HUES48 (cell line): ENCODE measurements around the gene NEUROD2.

Source experiments
- H3K27ac ChIP-seq: one replicate; pipeline ENCODE4 v1.7.0; 2013; ENCODE audit warnings: low read depth, low read length, inconsistent platforms
- H3K27me3 ChIP-seq: 2 replicates; pipeline ENCODE4 v1.6.1; 2013; ENCODE audit warnings: mild to moderate bottlenecking, low read length; ENCODE audit not compliant: control insufficient read depth, insufficient read depth
- H3K36me3 ChIP-seq: 2 replicates; pipeline ENCODE4 v1.6.1; 2013; ENCODE audit warnings: low read length; ENCODE audit not compliant: control insufficient read depth, insufficient read depth
- H3K4me1 ChIP-seq: 2 replicates; pipeline ENCODE4 v1.6.1; 2013; ENCODE audit warnings: mild to moderate bottlenecking, low read length; ENCODE audit not compliant: control insufficient read depth, insufficient read depth
- H3K4me3 ChIP-seq: 2 replicates; pipeline ENCODE4 v1.5.1; 2013; ENCODE audit warnings: mild to moderate bottlenecking, low read depth, low read length
- H3K9ac ChIP-seq: 2 replicates; pipeline ENCODE4 v1.6.1; 2013; ENCODE audit warnings: mild to moderate bottlenecking, low read depth, low read length, moderate library complexity
- H3K9me3 ChIP-seq: 2 replicates; pipeline ENCODE4 v1.6.1; 2013; ENCODE audit warnings: low read length; ENCODE audit not compliant: control insufficient read depth, insufficient read depth

NEUROD2 gene

GRCh38 chr17:39642291-39643074 lies 34.8 kb upstream of the NEUROD2 start:
- Histone ChIP-seq H3K4me3 (no peak overlapping the region), H3K9me3 (no peaks in the 10 kb centered on the region), H3K4me1 (peaks cover 30% of the 10 kb centered on the region), H3K9ac (no peak overlapping the region), H3K36me3 (no peaks in the 10 kb centered on the region), H3K27me3 (no peaks in the 10 kb centered on the region), H3K27ac (no peak overlapping the region)

- Histone ChIP-seq H3K27ac (no peak overlapping the region), H3K9me3 (no peaks in the 10 kb centered on the region), H3K4me1 (peaks cover 30% of the 10 kb centered on the region), H3K4me3 (no peak overlapping the region), H3K36me3 (no peaks in the 10 kb centered on the region), H3K9ac (no peak overlapping the region), H3K27me3 (no peaks in the 10 kb centered on the region)
Measured at GRCh38 chr17:39641883-39642282, 34.2 kb upstream of the NEUROD2 start.

GRCh38 chr17:39641097-39641496 lies 33.4 kb upstream of the NEUROD2 start:
- H3K36me3 ChIP-seq, result no peaks in the 10 kb centered on the region
- no peak overlapping the region for H3K27ac ChIP-seq
- H3K4me1 ChIP-seq, result peaks cover 37% of the 10 kb centered on the region
- H3K4me3 ChIP-seq, result no peak overlapping the region
- no peak overlapping the region for H3K9ac ChIP-seq
- H3K27me3 ChIP-seq, result no peaks in the 10 kb centered on the region
- H3K9me3 ChIP-seq, result no peaks in the 10 kb centered on the region

- no peak overlapping the region for H3K9ac ChIP-seq
Measured at GRCh38 chr17:39640591-39641031, 32.9 kb upstream of the NEUROD2 start.

GRCh38 chr17:39639566-39640458 lies 32.1 kb upstream of the NEUROD2 start:
- no peak overlapping the region for H3K9ac ChIP-seq
- peaks cover 39% of the 10 kb centered on the region for H3K4me1 ChIP-seq
- peak overlapping the region; percentile 33 for H3K27ac ChIP-seq

More at GRCh38 chr17:39640591-39641031, 32.9 kb upstream of the NEUROD2 start:
- H3K9me3 ChIP-seq, result no peaks in the 10 kb centered on the region
- H3K27me3 ChIP-seq, result no peaks in the 10 kb centered on the region
- H3K36me3 ChIP-seq, result no peaks in the 10 kb centered on the region
- peaks cover 42% of the 10 kb centered on the region for H3K4me1 ChIP-seq
- H3K27ac ChIP-seq, result no peak overlapping the region
- H3K4me3 ChIP-seq, result no peak overlapping the region

GRCh38 chr17:39639043-39639442 lies 31.3 kb upstream of the NEUROD2 start:
- peaks cover 42% of the 10 kb centered on the region for H3K4me1 ChIP-seq
- no peaks in the 10 kb centered on the region for H3K36me3 ChIP-seq
- no peaks in the 10 kb centered on the region for H3K27me3 ChIP-seq
- H3K27ac ChIP-seq, result no peak overlapping the region
- no peak overlapping the region for H3K4me3 ChIP-seq
- H3K9me3 ChIP-seq, result no peaks in the 10 kb centered on the region
- H3K9ac ChIP-seq, result no peak overlapping the region

More at GRCh38 chr17:39639566-39640458, 32.1 kb upstream of the NEUROD2 start:
- Histone ChIP-seq H3K9me3 (no peaks in the 10 kb centered on the region), H3K27me3 (no peaks in the 10 kb centered on the region), H3K36me3 (no peaks in the 10 kb centered on the region), H3K4me3 (no peak overlapping the region)

GRCh38 chr17:39638317-39638716 lies 30.6 kb upstream of the NEUROD2 start:
- Histone ChIP-seq H3K27ac (no peak overlapping the region), H3K4me3 (peak overlapping the region; percentile 74; the same call in 1 of the 2 replicates), H3K9ac (no peak overlapping the region), H3K27me3 (no peaks in the 10 kb centered on the region), H3K9me3 (no peaks in the 10 kb centered on the region), H3K4me1 (peaks cover 42% of the 10 kb centered on the region), H3K36me3 (no peaks in the 10 kb centered on the region)

- Histone ChIP-seq H3K27me3 (no peaks in the 10 kb centered on the region), H3K9me3 (no peaks in the 10 kb centered on the region), H3K4me3 (peak within 1 kb of the TSS; percentile 74), H3K9ac (peak within 1 kb of the TSS; percentile 31; the same call in 1 of the 2 replicates), H3K27ac (peak within 1 kb of the TSS; percentile 83), H3K4me1 (peaks cover 45% of the 10 kb centered on the region), H3K36me3 (no peaks in the 10 kb centered on the region)
Measured at GRCh38 chr17:39636927-39637736, 29.4 kb upstream of the NEUROD2 start, which contains the start of gene STARD3. STARD3 (plus strand) TSS chr17:39637144; CDS start chr17:39653532, 16,388 bp downstream.

GRCh38 chr17:39636587-39636926 lies 28.8 kb upstream of the NEUROD2 start:
- Histone ChIP-seq H3K4me1 (peaks cover 51% of the 10 kb centered on the region), H3K9ac (no peak overlapping the region), H3K27ac (peak overlapping the region; percentile 83)

GRCh38 chr17:39635614-39636176 lies 28.0 kb upstream of the NEUROD2 start:
- no peaks in the 10 kb centered on the region for H3K9me3 ChIP-seq
- H3K27me3 ChIP-seq, result no peaks in the 10 kb centered on the region
- no peak overlapping the region for H3K4me3 ChIP-seq
- H3K27ac ChIP-seq, result no peak overlapping the region
- no peak overlapping the region for H3K9ac ChIP-seq
- no peaks in the 10 kb centered on the region for H3K36me3 ChIP-seq
- peaks cover 58% of the 10 kb centered on the region for H3K4me1 ChIP-seq

More at GRCh38 chr17:39636587-39636926, 28.8 kb upstream of the NEUROD2 start:
- peak overlapping the region; percentile 74 for H3K4me3 ChIP-seq
- H3K36me3 ChIP-seq, result no peaks in the 10 kb centered on the region
- H3K9me3 ChIP-seq, result no peaks in the 10 kb centered on the region
- no peaks in the 10 kb centered on the region for H3K27me3 ChIP-seq
